ENCODE measurements around the gene POPDC3.
"Not testable (repeated sequence)": the region's sequence is repeated elsewhere in the genome, so short reads cannot be mapped to it uniquely, and the experiment has no call there.

The POPDC3 gene, protein sequence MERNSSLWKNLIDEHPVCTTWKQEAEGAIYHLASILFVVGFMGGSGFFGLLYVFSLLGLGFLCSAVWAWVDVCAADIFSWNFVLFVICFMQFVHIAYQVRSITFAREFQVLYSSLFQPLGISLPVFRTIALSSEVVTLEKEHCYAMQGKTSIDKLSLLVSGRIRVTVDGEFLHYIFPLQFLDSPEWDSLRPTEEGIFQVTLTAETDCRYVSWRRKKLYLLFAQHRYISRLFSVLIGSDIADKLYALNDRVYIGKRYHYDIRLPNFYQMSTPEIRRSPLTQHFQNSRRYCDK

DNA sequence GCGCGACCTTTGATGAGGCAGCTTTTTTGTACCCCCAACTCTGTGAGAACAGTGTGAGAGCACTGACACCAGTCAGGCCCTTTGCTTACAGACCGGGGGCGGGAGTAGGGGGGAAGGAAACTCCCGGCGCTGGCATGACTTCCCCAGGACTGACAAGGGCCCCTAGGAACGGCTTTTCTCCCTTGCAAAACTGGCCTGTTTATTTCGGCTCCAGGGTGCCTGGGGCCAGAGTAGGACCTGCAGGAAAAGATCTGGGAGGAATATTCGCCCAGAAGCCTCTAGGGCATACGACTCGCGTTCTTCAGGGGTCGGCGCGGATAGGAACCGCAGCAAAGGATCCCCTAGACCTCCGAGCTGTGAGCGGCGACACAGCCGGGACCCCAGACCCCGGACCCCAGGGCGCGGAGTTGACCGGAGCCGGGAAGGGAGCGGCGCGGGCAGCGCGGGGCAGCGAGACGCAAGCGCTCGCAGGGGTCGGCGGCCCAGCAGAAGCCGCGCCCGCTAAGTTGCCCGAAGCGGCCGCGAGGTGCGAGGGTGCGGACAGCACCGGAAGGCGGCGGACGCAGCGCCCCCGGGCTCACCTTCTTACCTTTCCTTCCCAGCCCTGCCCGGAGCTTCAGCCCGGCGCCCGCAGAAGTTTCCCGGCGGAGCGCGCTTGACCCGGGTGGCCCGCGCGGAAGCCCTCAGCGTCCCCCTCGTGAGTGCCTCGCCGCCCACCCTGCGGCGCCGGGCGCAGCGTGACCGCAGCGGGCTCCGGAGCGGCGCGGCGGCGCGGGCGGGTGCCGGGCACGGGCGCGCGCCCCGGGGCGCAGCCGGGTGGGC, at the start of gene POPDC3:
TSS of gene POPDC3 (minus strand) at position 771 of the 822 bp plus-strand sequence. CDS start 18,105 bp downstream, outside the sequence.
- TF ChIP-seq POLR2A (IDR thresholded peaks at IDR 0.05; ENCODE audit: low read length): no peak
- no peak for DNase-seq

GRCh38 chr6:105227295-105227767, 47.5 kb upstream of the POPDC3 start:
- DNase-seq: no peak

GRCh38 chr6:105226598-105227294, 46.9 kb upstream of the POPDC3 start:
- TF ChIP-seq POLR2A (IDR thresholded peaks at IDR 0.05; ENCODE audit: low read length): no peak
- TF ChIP-seq GATA1 (IDR thresholded peaks at IDR 0.05; ENCODE audit: low read depth, low read length): no peak

More at GRCh38 chr6:105227295-105227767, 47.5 kb upstream of the POPDC3 start:
- TF ChIP-seq POLR2A (IDR thresholded peaks at IDR 0.05; ENCODE audit: low read length): no peak
- no peak for TF ChIP-seq GATA1 (IDR thresholded peaks at IDR 0.05; ENCODE audit: low read depth, low read length)

DNA sequence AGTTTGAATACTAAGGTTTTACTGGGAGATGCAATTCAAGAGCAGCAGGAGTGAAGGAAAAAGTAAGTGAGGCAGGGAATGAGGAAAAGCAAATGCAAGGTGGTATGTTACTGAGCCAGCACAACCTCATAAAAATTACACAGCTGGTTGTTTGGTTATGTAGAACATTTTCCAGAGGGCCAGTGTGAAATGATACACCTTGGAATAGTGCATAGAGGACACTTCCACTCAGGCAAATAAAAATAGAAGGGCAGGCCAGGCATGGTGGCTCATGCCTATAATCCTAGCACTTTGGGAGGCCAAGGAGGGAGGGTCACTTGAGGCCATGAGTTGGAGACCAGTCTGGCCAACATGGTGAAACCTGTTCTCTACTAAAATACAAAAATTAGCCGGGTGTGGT, 43.4 kb upstream of the POPDC3 start:
- no peak for DNase-seq
- TF ChIP-seq GATA1 (IDR thresholded peaks at IDR 0.05; ENCODE audit: low read depth, low read length) (no peak), POLR2A (IDR thresholded peaks at IDR 0.05; ENCODE audit: low read length) (no peak)

More at GRCh38 chr6:105226598-105227294, 46.9 kb upstream of the POPDC3 start:
- DNase-seq: no peak

GRCh38 chr6:105221219-105221618, 41.4 kb upstream of the POPDC3 start:
- DNase-seq: not testable (repeated sequence)

GRCh38 chr6:105220186-105220585, 40.4 kb upstream of the POPDC3 start:
- no peak for DNase-seq
- TF ChIP-seq POLR2A (IDR thresholded peaks at IDR 0.05; ENCODE audit: low read length) (no peak), GATA1 (IDR thresholded peaks at IDR 0.05; ENCODE audit: low read depth, low read length) (no peak)

GRCh38 chr6:105219218-105219617, 39.4 kb upstream of the POPDC3 start:
- not testable (repeated sequence) for DNase-seq

DNA sequence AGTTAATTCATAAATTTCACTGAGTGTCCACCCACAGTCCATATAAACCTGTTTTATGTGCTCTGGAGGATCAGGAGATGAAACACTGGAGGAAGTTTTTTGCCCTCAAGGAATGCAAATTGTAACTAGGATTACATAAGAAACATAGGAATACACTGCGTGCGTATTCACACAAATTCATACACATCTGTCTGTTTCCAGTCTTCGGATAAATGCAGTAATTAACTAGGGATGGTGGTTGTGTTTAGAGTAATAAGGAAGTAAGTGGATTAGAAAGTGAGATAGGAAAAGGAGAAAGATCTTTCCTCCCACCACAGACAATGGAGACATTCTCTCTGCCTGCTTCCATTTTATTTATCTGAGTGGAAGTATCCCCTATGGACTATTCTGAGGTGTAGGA, 35.7 kb upstream of the POPDC3 start:
- TF ChIP-seq POLR2A (IDR thresholded peaks at IDR 0.05; ENCODE audit: low read length): no peak
- TF ChIP-seq GATA1 (IDR thresholded peaks at IDR 0.05; ENCODE audit: low read depth, low read length): no peak
- DNase-seq: no peak

GRCh38 chr6:105214668-105215067, 34.9 kb upstream of the POPDC3 start:
- TF ChIP-seq POLR2A (IDR thresholded peaks at IDR 0.05; ENCODE audit: low read length): no peak
- TF ChIP-seq GATA1 (IDR thresholded peaks at IDR 0.05; ENCODE audit: low read depth, low read length): no peak
- DNase-seq: no peak

- no peak for DNase-seq
- TF ChIP-seq GATA1 (IDR thresholded peaks at IDR 0.05; ENCODE audit: low read depth, low read length) (no peak), POLR2A (IDR thresholded peaks at IDR 0.05; ENCODE audit: low read length) (no peak)
These were observed 33.5 kb upstream of the POPDC3 start for GRCh38 chr6:105213272-105213671.

GRCh38 chr6:105212587-105212986, 32.8 kb upstream of the POPDC3 start:
- DNase-seq: no peak
- TF ChIP-seq POLR2A (IDR thresholded peaks at IDR 0.05; ENCODE audit: low read length): no peak
- TF ChIP-seq GATA1 (IDR thresholded peaks at IDR 0.05; ENCODE audit: low read depth, low read length): no peak

DNA sequence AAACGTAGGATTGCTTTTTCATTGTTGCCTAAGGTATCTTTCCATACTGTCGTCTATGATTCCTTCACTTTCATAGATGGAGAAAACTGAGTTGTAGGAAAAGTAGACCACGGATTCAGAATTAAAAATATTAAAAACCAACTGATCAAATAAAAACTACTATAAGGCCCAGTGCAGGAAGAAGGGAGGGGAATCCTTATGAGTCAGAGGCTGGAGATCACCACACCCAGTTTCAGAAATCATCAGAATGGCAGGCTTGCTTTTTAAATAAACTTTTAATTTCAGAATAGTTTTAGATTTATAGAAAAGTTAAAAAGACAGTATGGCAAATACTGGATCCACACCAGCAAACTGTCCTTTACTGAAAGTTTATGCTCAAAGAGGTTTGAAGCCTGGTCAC, 32.0 kb upstream of the POPDC3 start:
- TF ChIP-seq POLR2A (IDR thresholded peaks at IDR 0.05; ENCODE audit: low read length): no peak
- no peak for TF ChIP-seq GATA1 (IDR thresholded peaks at IDR 0.05; ENCODE audit: low read depth, low read length)
- no peak for DNase-seq

GRCh38 chr6:105210932-105211531, 31.2 kb upstream of the POPDC3 start:
- TF ChIP-seq POLR2A (IDR thresholded peaks at IDR 0.05; ENCODE audit: low read length) (no peak), GATA1 (IDR thresholded peaks at IDR 0.05; ENCODE audit: low read depth, low read length) (no peak)
- DNase-seq: no peak

Measured in erythroblast (primary cell).